ENCODE results near the gene SPATA25.

The SPATA25 gene

GRCh38 chr20:45863543-45864470, 23.6 kb downstream of the SPATA25 start:
- no peak for DNase-seq (ENCODE audit: low read depth)

- no peak for DNase-seq (ENCODE audit: low read depth)
Measured at GRCh38 chr20:45861221-45862075, 26.0 kb downstream of the SPATA25 start.

DNA sequence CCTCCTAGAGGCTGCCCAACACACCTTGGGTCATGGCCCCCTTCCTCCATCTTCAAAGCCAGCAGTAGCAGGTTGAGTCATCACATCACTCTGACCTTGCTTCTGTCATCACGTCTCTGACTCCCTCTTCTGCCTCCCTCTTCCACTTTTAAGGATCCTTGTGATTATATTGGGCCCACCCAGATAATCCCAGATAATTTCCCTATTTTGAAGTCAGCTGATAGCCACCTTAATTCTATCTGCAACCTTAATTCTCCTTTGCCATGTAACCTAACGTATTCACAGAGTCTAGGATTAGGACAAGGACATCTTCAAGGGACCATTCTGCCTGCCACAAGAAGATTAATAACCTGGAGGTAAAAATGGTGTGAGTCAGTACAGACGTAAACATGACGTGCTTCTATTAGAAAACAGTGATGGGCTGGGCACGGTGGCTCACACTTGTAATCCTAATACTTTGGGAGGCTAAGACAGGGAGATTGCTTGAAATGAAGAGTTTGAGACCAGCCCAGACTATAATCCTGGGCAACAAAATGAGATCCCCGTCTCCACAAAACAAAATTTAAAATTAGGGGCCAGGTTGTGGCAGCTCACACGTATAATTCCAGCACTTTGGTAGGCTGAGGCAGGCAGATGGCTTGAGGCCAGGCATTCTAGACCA, 26.7 kb downstream of the SPATA25 start:
- DNase-seq (ENCODE audit: low read depth): no peak

DNA sequence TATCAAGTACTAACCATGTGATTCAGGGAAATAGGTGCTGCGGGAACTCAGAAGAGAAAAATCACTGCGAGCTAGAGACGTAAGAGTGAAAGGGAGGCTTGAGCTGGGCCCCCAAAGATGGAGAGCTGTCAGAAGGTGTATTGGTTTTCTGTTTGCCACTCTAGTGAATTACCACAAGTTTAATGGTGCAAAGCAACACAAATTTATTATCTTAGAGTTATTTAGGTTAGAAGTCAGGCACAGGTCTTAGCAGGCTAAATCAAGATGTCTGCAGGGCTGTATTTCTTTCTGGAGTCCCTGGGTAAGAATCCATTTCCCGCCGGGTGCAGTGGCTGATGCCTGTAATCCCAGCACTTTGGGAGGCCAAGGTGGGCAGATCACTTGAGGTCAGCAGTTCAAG, 27.5 kb downstream of the SPATA25 start:
- DNase-seq (ENCODE audit: low read depth): no peak

GRCh38 chr20:45857882-45858216, 29.6 kb downstream of the SPATA25 start:
- DNase-seq (ENCODE audit: low read depth): no peak

DNA sequence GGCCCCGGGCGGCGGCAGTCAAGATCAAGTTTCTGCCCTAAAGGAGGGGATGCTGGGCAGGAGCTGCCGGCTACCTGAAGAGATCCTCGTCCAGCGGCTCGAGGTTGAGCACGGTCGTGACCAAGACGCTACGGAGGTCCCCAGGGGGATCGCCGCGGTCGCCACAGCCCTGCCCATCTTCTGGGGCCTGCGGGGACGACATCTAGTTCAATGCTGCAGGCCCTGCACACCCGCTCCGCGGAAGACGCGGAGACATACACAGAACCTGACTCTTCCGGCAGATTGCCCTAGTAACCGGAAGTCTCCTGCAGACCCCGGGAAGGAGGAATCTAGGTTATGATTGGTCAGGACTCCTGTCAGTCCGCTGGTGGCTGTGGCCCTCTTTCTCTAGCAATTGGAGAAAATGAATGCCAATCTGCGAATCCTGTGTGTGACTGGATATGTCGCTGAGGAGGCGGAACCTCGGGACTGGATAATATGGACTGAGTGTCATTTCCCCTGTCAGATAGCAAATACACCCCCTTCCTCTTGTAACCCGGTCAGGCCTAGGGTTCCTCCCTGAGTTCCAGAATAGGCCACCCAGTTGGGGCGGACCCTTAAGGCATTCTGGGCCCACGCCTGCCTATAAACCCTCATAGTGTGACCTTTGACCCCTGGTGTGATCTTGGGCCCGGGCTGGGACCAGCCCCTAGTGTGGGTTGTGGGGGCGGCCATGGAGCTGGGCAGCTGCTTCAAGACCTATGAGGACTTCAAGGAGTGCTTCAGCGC, 30.1 kb downstream of the SPATA25 start, which contains the start of the genes ACOT8 and ZSWIM3:
Gene ACOT8 (minus strand): TSS at position 279 of the 768 bp plus-strand sequence. CDS start 77 bp downstream, at position 202.
Gene ZSWIM3 (plus strand): TSS at position 501 of the 768 bp plus-strand sequence. CDS start 212 bp downstream, at position 713.
- DNase-seq (ENCODE audit: low read depth): peak; percentile 83

GRCh38 chr20:45853484-45853883, 33.9 kb downstream of the SPATA25 start:
- DNase-seq (ENCODE audit: low read depth): no peak

- no peak for DNase-seq (ENCODE audit: low read depth)
Measured at GRCh38 chr20:45852326-45852725, 35.1 kb downstream of the SPATA25 start.

GRCh38 chr20:45851501-45851900, 35.9 kb downstream of the SPATA25 start:
- no peak for DNase-seq (ENCODE audit: low read depth)

- no peak for DNase-seq (ENCODE audit: low read depth)
Measured at GRCh38 chr20:45850926-45851325, 36.5 kb downstream of the SPATA25 start.

- DNase-seq (ENCODE audit: low read depth): no peak
Measured at GRCh38 chr20:45850238-45850637, 37.2 kb downstream of the SPATA25 start.

DNA sequence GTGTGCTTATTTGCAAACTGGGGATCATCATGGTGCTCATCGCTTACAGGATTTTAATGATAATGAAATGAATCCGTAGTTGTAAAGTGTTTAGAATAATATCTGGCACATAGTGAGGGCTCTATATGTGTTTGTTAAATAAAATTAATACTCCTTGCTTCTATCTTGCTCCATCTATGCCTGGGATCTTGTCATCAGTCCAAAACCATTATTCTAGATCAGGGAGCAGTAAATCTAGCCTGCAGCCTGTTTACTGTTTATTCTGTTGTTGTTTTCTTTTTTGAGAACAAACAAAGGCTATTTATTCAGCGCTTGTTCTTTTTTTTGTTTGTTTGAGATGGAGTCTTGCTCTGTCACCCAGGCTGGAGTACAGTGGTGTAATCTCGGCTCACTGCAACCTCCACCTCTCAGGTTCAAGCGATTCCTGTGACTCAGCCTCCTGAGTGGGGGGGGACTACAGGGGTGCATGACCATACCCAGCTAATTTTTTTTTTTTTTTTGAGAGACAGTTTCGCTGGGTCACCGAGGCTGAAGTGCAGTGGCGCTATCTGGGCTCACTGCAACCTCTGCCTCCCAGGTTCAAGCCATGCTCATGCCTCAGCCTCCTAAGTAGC, 38.3 kb downstream of the SPATA25 start:
- DNase-seq (ENCODE audit: low read depth): no peak

- DNase-seq (ENCODE audit: low read depth): no peak
Measured at GRCh38 chr20:45848421-45848820, 39.0 kb downstream of the SPATA25 start.

GRCh38 chr20:45845452-45845851, 42.0 kb downstream of the SPATA25 start:
- DNase-seq (ENCODE audit: low read depth): no peak

DNA sequence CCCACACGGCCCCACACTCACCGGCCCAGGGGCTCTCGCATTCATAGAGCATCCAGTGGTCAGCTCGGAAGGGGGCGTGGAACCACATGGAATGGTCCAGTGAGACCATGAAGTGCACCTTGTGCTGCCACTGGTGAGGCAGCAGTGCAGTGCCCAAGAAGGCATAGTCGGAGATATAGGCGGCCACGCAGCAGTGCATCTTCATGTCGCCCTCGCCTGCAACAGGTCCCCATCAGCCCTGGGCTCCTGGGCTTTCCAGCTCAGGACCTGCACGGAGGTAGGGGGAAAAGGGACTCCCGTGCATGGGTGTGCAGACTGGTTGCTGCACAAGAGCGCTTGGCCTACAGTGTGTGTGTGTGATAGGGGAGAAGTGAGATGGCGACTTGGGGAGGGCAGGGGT, 43.9 kb downstream of the SPATA25 start:
- DNase-seq (ENCODE audit: low read depth): no peak

- no peak for DNase-seq (ENCODE audit: low read depth)
Measured at GRCh38 chr20:45842169-45842812, 45.1 kb downstream of the SPATA25 start.

DNA sequence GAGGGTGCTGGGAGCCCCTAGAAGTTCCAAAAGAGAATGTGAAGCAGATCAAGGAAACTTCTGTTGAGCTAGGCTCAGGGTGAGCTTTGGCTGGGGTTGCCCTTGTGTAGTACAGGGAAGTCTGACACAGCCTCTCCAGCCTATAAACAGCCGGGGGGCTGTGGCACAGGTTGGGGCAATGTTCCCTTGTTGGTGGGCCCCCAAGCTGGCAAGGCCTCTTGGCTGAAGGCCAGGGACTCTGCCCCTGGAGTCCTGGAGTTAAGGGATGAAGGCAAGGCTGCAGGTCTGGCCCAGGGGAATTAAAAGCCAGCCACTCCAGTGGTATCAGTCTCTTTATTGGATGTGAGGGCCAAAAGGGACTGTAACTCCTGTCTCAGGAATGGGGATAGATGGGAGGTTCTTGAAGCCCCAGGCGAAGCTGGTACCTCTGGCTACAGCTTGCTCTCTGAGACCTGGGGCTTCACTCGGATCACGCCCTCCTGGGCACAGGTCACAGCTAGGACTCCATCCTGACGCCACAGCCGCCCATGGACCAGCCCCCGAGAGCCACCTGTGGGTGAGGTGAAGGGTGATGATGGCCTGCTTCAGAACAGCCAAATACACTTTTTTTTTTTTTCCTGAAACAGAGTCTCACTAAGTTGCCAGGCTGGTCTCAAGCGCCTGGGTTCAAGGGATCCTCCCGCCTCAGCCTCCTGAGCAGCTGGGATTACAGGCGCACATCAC, 45.9 kb downstream of the SPATA25 start:
- no peak for DNase-seq (ENCODE audit: low read depth)

GRCh38 chr20:45840700-45841198, 46.7 kb downstream of the SPATA25 start:
- no peak for DNase-seq (ENCODE audit: low read depth)

GRCh38 chr20:45836841-45837240, 50.6 kb downstream of the SPATA25 start:
- no peak for DNase-seq (ENCODE audit: low read depth)
